Measurements from ENCODE around the gene FMNL3. TPM values are rescaled to one million over a fixed set of nuclear protein-coding genes. Genes with fewer than 3 reads are reported as not detected.
"Not testable (repeated sequence)": the region's sequence is repeated elsewhere in the genome, so short reads cannot be mapped to it uniquely, and the experiment has no call there.

Gene FMNL3
- total RNA-seq, 1 experiment from 2014 or later: 3.5 TPM

- Histone ChIP-seq H3K4me1 (ENCODE audit: control insufficient read depth in 1 of 2, insufficient read depth in 2 of 2, low read length in 2 of 2) (peaks cover 8 to 21% of the 10 kb centered on the region in 2 experiments; a peak in 3 of 4 replicates), H3K79me2 (ENCODE audit: insufficient read depth, low read length) (peaks cover 39% of the 10 kb centered on the region), H4K20me1 (ENCODE audit: insufficient read depth) (peaks cover 26% of the 10 kb centered on the region; the same call in 1 of the 2 replicates)
- H3K9me3 ChIP-seq (ENCODE audit: control insufficient read depth in 1 of 2, insufficient read depth in 1 of 2, low read depth in 1 of 2, low read length in 2 of 2); H3K27ac ChIP-seq (ENCODE audit: low read depth, low read length); RAD21 ChIA-PET (ENCODE audit: low non-redundant PET in 1 of 2, low total read pairs in 2 of 2, uncharacterized antibody in 2 of 2, unreplicated experiment in 2 of 2); H3K27me3 ChIP-seq (ENCODE audit: insufficient read depth, low read length); BruUV-seq (replicated peaks); H3K9ac ChIP-seq (ENCODE audit: low read length); H3K9me2 ChIP-seq (ENCODE audit: insufficient read depth); H2AFZ ChIP-seq (ENCODE audit: low read depth, low read length, poor library complexity, severe bottlenecking); H3K36me3 ChIP-seq (ENCODE audit: control insufficient read depth in 1 of 2, insufficient read depth in 2 of 2, low read length in 2 of 2); H3K4me3 ChIP-seq (replicated peaks in 1 of 2; ENCODE audit: low read depth in 1 of 2, low read length in 2 of 2); DNase-seq (ENCODE audit: low read depth, low spot score); H3K4me2 ChIP-seq (ENCODE audit: low read length); ATAC-seq; intact Hi-C loops (cut with micrococcal nuclease): not testable (repeated sequence)
- POLR2A ChIA-PET: interaction anchor here (0.9 to 2.0 kb wide), 3 partner anchors 23 to 49 kb away, joined by 4 to 11 read pairs (median 4); no protein-coding TSS in a partner anchor
- CTCF ChIA-PET: interaction anchor here (1.6 to 2.0 kb wide), 3 partner anchors 21 to 96 kb away, joined by 4 to 9 read pairs (median 5); no protein-coding TSS in a partner anchor
Measured at GRCh38 chr12:49740277-49740676, 33.1 kb upstream of the FMNL3 start.

GRCh38 chr12:49738721-49739120, 31.5 kb upstream of the FMNL3 start:
- CTCF ChIA-PET; H3K9me3 ChIP-seq (ENCODE audit: control insufficient read depth in 1 of 2, insufficient read depth in 1 of 2, low read depth in 1 of 2, low read length in 2 of 2); H3K4me3 ChIP-seq (replicated peaks in 1 of 2; ENCODE audit: low read depth in 1 of 2, low read length in 2 of 2); H3K27me3 ChIP-seq (ENCODE audit: insufficient read depth, low read length); ATAC-seq; H3K9me2 ChIP-seq (ENCODE audit: insufficient read depth); POLR2A ChIA-PET; BruUV-seq (replicated peaks); RAD21 ChIA-PET (ENCODE audit: low non-redundant PET in 1 of 2, low total read pairs in 2 of 2, uncharacterized antibody in 2 of 2, unreplicated experiment in 2 of 2); H3K4me2 ChIP-seq (ENCODE audit: low read length); H3K9ac ChIP-seq (ENCODE audit: low read length); DNase-seq (ENCODE audit: low read depth, low spot score); H3K36me3 ChIP-seq (ENCODE audit: control insufficient read depth in 1 of 2, insufficient read depth in 2 of 2, low read length in 2 of 2); intact Hi-C loops (cut with micrococcal nuclease); H3K27ac ChIP-seq (ENCODE audit: low read depth, low read length); H2AFZ ChIP-seq (ENCODE audit: low read depth, low read length, poor library complexity, severe bottlenecking): not testable (repeated sequence)
- Histone ChIP-seq H3K79me2 (ENCODE audit: insufficient read depth, low read length) (peaks cover 23% of the 10 kb centered on the region), H3K4me1 (ENCODE audit: control insufficient read depth in 1 of 2, insufficient read depth in 2 of 2, low read length in 2 of 2) (peaks cover 8 to 20% of the 10 kb centered on the region in 2 experiments; a peak in 3 of 4 replicates), H4K20me1 (ENCODE audit: insufficient read depth) (peaks cover 16% of the 10 kb centered on the region; the same call in 1 of the 2 replicates)

GRCh38 chr12:49734900-49735299, 27.7 kb upstream of the FMNL3 start:
- H3K27ac ChIP-seq (ENCODE audit: low read depth, low read length); POLR2A ChIA-PET; H3K79me2 ChIP-seq (ENCODE audit: insufficient read depth, low read length); H3K36me3 ChIP-seq (ENCODE audit: control insufficient read depth in 1 of 2, insufficient read depth in 2 of 2, low read length in 2 of 2); RAD21 ChIA-PET (ENCODE audit: low non-redundant PET in 1 of 2, low total read pairs in 2 of 2, uncharacterized antibody in 2 of 2, unreplicated experiment in 2 of 2); H3K9me2 ChIP-seq (ENCODE audit: insufficient read depth); H3K4me2 ChIP-seq (ENCODE audit: low read length); H3K9me3 ChIP-seq (ENCODE audit: control insufficient read depth in 1 of 2, insufficient read depth in 1 of 2, low read depth in 1 of 2, low read length in 2 of 2); H3K27me3 ChIP-seq (ENCODE audit: insufficient read depth, low read length); CTCF ChIA-PET; H3K4me1 ChIP-seq (ENCODE audit: control insufficient read depth in 1 of 2, insufficient read depth in 2 of 2, low read length in 2 of 2); H3K9ac ChIP-seq (ENCODE audit: low read length); ATAC-seq; H4K20me1 ChIP-seq (ENCODE audit: insufficient read depth); intact Hi-C loops (cut with micrococcal nuclease); H3K4me3 ChIP-seq (replicated peaks in 1 of 2; ENCODE audit: low read depth in 1 of 2, low read length in 2 of 2); BruUV-seq (replicated peaks); DNase-seq (ENCODE audit: low read depth, low spot score); H2AFZ ChIP-seq (ENCODE audit: low read depth, low read length, poor library complexity, severe bottlenecking): not testable (repeated sequence)
